HCT116 (cell line): ENCODE data around the gene RBM23. TPM values are rescaled to one million over a fixed set of nuclear protein-coding genes. Genes with fewer than 3 reads are reported as not detected.

Experiments
- ATAC-seq: fragments of 200-7000 bp; cut with Tn5 transposase; 2 replicates; pipeline ENCODE4 v1.9.1; 2020; ENCODE audit warnings: mild to moderate bottlenecking, moderate library complexity
- BruUV-seq: library from RNA; stranded (reverse); fragments of 400-500 nt; replicated peaks from 2 replicates; lab custom pipeline; 2021; lab: Mats Ljungman, UMichigan
- CTCF ChIA-PET: fragments of 300-600 bp; sonication (Branson Sonifier 250); formaldehyde crosslinking; loops from one replicate; lab custom pipeline; 2021; ENCODE audit warnings: antibody characterized with exemption; lab: Charles Lee
- POLR2A ChIA-PET: fragments of 300-600, 350-600 bp; sonication (Branson Sonifier 250); formaldehyde crosslinking; loops from one replicate; lab custom pipeline; 2021; ENCODE audit warnings: antibody characterized with exemption; lab: Charles Lee
- RAD21 ChIA-PET, 2 experiments: fragments of 300-600 bp; sonication (Branson Sonifier 250); formaldehyde crosslinking; loops; one replicate each; lab custom pipeline; 2023; ENCODE audit warnings: low total read pairs in 2 of 2; ENCODE audit not compliant: uncharacterized antibody in 2 of 2, unreplicated experiment in 2 of 2, low non-redundant PET in 1 of 2; lab: Charles Lee
- DNase-seq: peaks from one replicate; pipeline ENCODE4 v3.0.0-alpha.2; 2010; ENCODE audit warnings: low read depth, low spot score
- H2AFZ ChIP-seq: fragments of 200-600 bp; shearing (Covaris generic), sonication (generic); 2 replicates; pipeline ENCODE4 v1.6.1; 2017; ENCODE audit warnings: low read depth, mixed run types, mixed read lengths, antibody characterized with exemption, low read length; ENCODE audit not compliant: poor library complexity, severe bottlenecking
- H3K27ac ChIP-seq: 2 replicates; pipeline ENCODE4 v1.5.1; 2012; ENCODE audit warnings: low read depth, low read length
- H3K27me3 ChIP-seq: fragments of 200-600 bp; sonication (generic); 2 replicates; pipeline ENCODE4 v1.6.1; 2016; ENCODE audit warnings: mixed run types, low read length, mixed read lengths; ENCODE audit not compliant: insufficient read depth
- H3K36me3 ChIP-seq, 2 experiments: fragments of 200-500 bp in 1 of 2; fragments of 200-600 bp in 1 of 2; sonication (Bioruptor generic) in 1 of 2; sonication (generic) in 1 of 2; 2 replicates each; pipeline versions ENCODE4 v1.5.1 to v1.6.1; 2014 to 2016; ENCODE audit warnings: low read length in 2 of 2, inconsistent platforms in 1 of 2, mixed read lengths in 1 of 2, mixed run types in 1 of 2; ENCODE audit not compliant: insufficient read depth in 2 of 2, control insufficient read depth in 1 of 2
- H3K4me1 ChIP-seq, 2 experiments: fragments of 200-600 bp in 1 of 2; sonication (generic) in 1 of 2; 2 replicates each; pipeline versions ENCODE4 v1.5.1 to v1.6.1; 2012 to 2017; ENCODE audit warnings: low read length in 2 of 2, inconsistent platforms in 1 of 2, mild to moderate bottlenecking in 1 of 2, mixed read lengths in 1 of 2, mixed run types in 1 of 2, moderate library complexity in 1 of 2; ENCODE audit not compliant: insufficient read depth in 2 of 2, control insufficient read depth in 1 of 2
- H3K4me2 ChIP-seq: fragments of 200-600 bp; sonication (generic); 2 replicates; pipeline ENCODE4 v1.6.1; 2017; ENCODE audit warnings: mixed run types, low read length, mixed read lengths
- H3K4me3 ChIP-seq, 2 experiments: fragments of 200-600 bp in 1 of 2; sonication (generic) in 1 of 2; replicated peaks in 1 of 2; 2 replicates each; pipeline ENCODE4 v1.5.1; 2011 to 2016; ENCODE audit warnings: low read length in 2 of 2, control low read depth in 1 of 2, low read depth in 1 of 2, mild to moderate bottlenecking in 1 of 2, mixed read lengths in 1 of 2, mixed run types in 1 of 2
- H3K79me2 ChIP-seq: fragments of 200-600 bp; sonication (generic); 2 replicates; pipeline ENCODE4 v1.6.1; 2017; ENCODE audit warnings: mild to moderate bottlenecking, mixed run types, low read length, moderate library complexity, mixed read lengths; ENCODE audit not compliant: insufficient read depth
- H3K9ac ChIP-seq: fragments of 200-600 bp; sonication (generic); 2 replicates; pipeline ENCODE4 v1.6.1; 2016; ENCODE audit warnings: low read length, mixed read lengths
- H3K9me2 ChIP-seq: fragments of 200-600 bp; sonication (generic), shearing (Covaris generic); 2 replicates; pipeline ENCODE4 v1.6.1; 2017; ENCODE audit warnings: mixed run types, mild to moderate bottlenecking, moderate library complexity; ENCODE audit not compliant: insufficient read depth
- H3K9me3 ChIP-seq, 2 experiments: fragments of 200-500 bp in 1 of 2; fragments of 200-600 bp in 1 of 2; sonication (Bioruptor generic) in 1 of 2; sonication (generic) in 1 of 2; 2 replicates each; pipeline ENCODE4 v1.6.1; 2014 to 2017; ENCODE audit warnings: low read length in 2 of 2, mixed read lengths in 2 of 2, inconsistent platforms in 1 of 2, low read depth in 1 of 2, mild to moderate bottlenecking in 1 of 2, mixed run types in 1 of 2, moderate library complexity in 1 of 2; ENCODE audit not compliant: control insufficient read depth in 1 of 2, insufficient read depth in 1 of 2
- H4K20me1 ChIP-seq: fragments of 200-600 bp; sonication (generic), shearing (Covaris generic); 2 replicates; pipeline ENCODE4 v1.6.1; 2017; ENCODE audit warnings: mixed run types, mild to moderate bottlenecking, moderate library complexity; ENCODE audit not compliant: insufficient read depth
- CEBPB ChIP-seq: IDR thresholded peaks from 2 replicates; pipeline ENCODE4 v1.6.1; 2012; ENCODE audit warnings: low read depth
- EGR1 ChIP-seq: IDR thresholded peaks from 2 replicates; pipeline ENCODE4 v1.6.1; 2012; ENCODE audit warnings: low read depth
- ELF1 ChIP-seq: IDR thresholded peaks from 2 replicates; pipeline ENCODE4 v1.6.1; 2012; ENCODE audit warnings: low read depth, borderline replicate concordance
- EZH2 ChIP-seq: fragments of 200-600 bp; sonication (generic); IDR thresholded peaks from 2 replicates; pipeline ENCODE4 v1.6.1; 2017; ENCODE audit warnings: antibody characterized with exemption, mixed run types
- EZH2phosphoT487 ChIP-seq: fragments of 200-600 bp; IDR thresholded peaks from 2 replicates; pipeline ENCODE4 v1.6.1; 2018; ENCODE audit warnings: antibody characterized with exemption, borderline replicate concordance
- FOSL1 ChIP-seq: IDR thresholded peaks from 2 replicates; pipeline ENCODE4 v1.6.1; 2012; ENCODE audit warnings: low read depth
- JUND ChIP-seq: IDR thresholded peaks from 2 replicates; pipeline ENCODE4 v1.6.1; 2012
- POLR2A ChIP-seq: IDR thresholded peaks from 2 replicates; pipeline ENCODE4 v1.7.0; 2011; ENCODE audit warnings: borderline replicate concordance; ENCODE audit not compliant: insufficient read depth, insufficient read length; ENCODE audit errors: extremely low read depth
- POLR2AphosphoS5 ChIP-seq: IDR thresholded peaks from 2 replicates; pipeline ENCODE4 v1.6.1; 2011; ENCODE audit warnings: mild to moderate bottlenecking, low read depth, low read length, moderate library complexity
- SIN3A ChIP-seq: IDR thresholded peaks from 2 replicates; pipeline ENCODE4 v1.6.1; 2012; ENCODE audit warnings: low read depth
- SP1 ChIP-seq: IDR thresholded peaks from 2 replicates; pipeline ENCODE4 v1.6.1; 2012; ENCODE audit warnings: low read depth
- SRF ChIP-seq: IDR thresholded peaks from 2 replicates; pipeline ENCODE4 v1.6.1; 2012; ENCODE audit warnings: low read depth
- TCF7L2 ChIP-seq: IDR thresholded peaks from 2 replicates; pipeline ENCODE4 v1.7.0; 2011; ENCODE audit warnings: borderline replicate concordance, inconsistent platforms; ENCODE audit not compliant: insufficient read depth, insufficient read length; ENCODE audit errors: extremely low read depth
- YY1 ChIP-seq: IDR thresholded peaks from 2 replicates; pipeline ENCODE4 v1.6.1; 2011; ENCODE audit warnings: low read length, low read depth, moderate library complexity, mild to moderate bottlenecking; ENCODE audit not compliant: insufficient replicate concordance; ENCODE audit errors: extremely low read depth
- ZNF274 ChIP-seq: fragments of 200-500 bp; sonication (Bioruptor generic); IDR thresholded peaks from 2 replicates; pipeline ENCODE4 v1.6.1; 2014; ENCODE audit warnings: mild to moderate bottlenecking, low read depth, low read length, inconsistent platforms
- intact Hi-C: fragments of 100-400 bp; cut with micrococcal nuclease; formaldehyde crosslinking; loops from 2 replicates; pipeline ENCODE4 v1.10.0; 2022
- total RNA-seq: library from RNA; stranded (reverse); gene quantifications from one replicate; pipeline ENCODE4 v1.2.1, GENCODE V29; 2021; ENCODE audit not compliant: unreplicated experiment
- TF ChIP-seq, protein P1 (sequence below): IDR thresholded peaks from 2 replicates; pipeline ENCODE4 v1.6.1; 2011; ENCODE audit warnings: mild to moderate bottlenecking, low read length, moderate library complexity; ENCODE audit not compliant: insufficient replicate concordance; ENCODE audit errors: extremely low read depth
- TF ChIP-seq, protein P2 (sequence below): IDR thresholded peaks from 2 replicates; pipeline ENCODE4 v1.6.1; 2012
- TF ChIP-seq, protein P3 (sequence below): IDR thresholded peaks from 2 replicates; pipeline ENCODE4 v1.6.1; 2012

RBM23 gene
- total RNA-seq, 1 experiment from 2014 or later = 67.2 TPM

DNA sequence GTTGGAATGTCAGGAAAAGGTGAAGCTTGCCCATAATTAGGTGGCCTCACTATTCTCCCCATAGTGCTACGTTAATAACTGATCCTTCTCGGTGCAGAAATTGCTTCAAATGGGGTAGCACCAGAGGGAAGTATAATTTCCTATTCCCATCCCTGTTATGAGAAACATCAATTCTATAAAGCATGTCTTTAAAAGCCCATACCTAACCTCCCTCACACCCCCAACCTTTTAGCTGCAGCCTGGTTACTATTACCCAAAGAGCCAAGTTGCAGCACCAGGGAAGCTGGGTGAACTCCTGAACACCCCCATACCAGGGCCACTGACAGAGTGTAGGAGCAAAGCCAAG, 15.2 kb downstream of the RBM23 start:
- no peak for ATAC-seq
- Histone ChIP-seq H3K4me3 (no peak overlapping the region), H3K9ac (no peak overlapping the region), H3K27ac (no peak overlapping the region), H3K27me3 (no peaks in the 10 kb centered on the region), H3K36me3 (peaks cover 54 to 58% of the 10 kb centered on the region in 2 experiments), H3K79me2 (no peaks in the 10 kb centered on the region), H3K4me1 (peaks cover 0 to 7% of the 10 kb centered on the region in 2 experiments; a peak in 2 of 4 replicates), H4K20me1 (no peaks in the 10 kb centered on the region), H3K9me2 (no peaks in the 10 kb centered on the region), H3K9me3 (no peaks in the 10 kb centered on the region), H3K4me2 (no peak overlapping the region)
- BruUV-seq = no TSS peak
- POLR2A ChIA-PET = no interaction called here
- RAD21 ChIA-PET = no interaction called here
- intact Hi-C loops = loop anchor here (5.0 kb wide), 1 partner anchor 246 kb away; no protein-coding TSS in a partner anchor
- CTCF ChIA-PET = no interaction called here
- TF ChIP-seq CEBPB (no peak), JUND (no peak)
- TF ChIP-seq, all 23 proteins: peak for 0
- no peak for DNase-seq
- no peak overlapping the region for H2AFZ ChIP-seq

DNA sequence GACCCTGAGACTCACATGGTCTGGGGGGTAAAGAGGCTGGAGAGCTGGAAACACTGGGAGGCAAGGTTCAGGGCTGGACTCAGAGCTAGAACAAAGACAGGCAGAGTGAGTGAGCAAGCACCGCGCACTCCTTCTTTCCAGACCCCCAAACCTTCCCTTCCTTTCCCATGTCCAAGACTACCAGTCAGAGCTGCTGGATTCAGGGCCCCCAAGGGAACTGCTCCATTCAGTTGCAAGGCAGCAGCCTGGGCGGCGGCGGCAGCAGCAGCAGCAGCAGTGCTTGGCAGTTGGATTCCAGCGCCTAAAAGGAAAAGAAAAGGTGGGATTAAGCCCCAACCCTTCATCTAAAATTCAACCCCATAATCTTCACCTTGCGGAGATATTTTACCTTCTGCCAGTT, 17.1 kb downstream of the RBM23 start:
- ATAC-seq = no peak
- no peak for TF ChIP-seq ELF1
- TF ChIP-seq, protein P1, sequence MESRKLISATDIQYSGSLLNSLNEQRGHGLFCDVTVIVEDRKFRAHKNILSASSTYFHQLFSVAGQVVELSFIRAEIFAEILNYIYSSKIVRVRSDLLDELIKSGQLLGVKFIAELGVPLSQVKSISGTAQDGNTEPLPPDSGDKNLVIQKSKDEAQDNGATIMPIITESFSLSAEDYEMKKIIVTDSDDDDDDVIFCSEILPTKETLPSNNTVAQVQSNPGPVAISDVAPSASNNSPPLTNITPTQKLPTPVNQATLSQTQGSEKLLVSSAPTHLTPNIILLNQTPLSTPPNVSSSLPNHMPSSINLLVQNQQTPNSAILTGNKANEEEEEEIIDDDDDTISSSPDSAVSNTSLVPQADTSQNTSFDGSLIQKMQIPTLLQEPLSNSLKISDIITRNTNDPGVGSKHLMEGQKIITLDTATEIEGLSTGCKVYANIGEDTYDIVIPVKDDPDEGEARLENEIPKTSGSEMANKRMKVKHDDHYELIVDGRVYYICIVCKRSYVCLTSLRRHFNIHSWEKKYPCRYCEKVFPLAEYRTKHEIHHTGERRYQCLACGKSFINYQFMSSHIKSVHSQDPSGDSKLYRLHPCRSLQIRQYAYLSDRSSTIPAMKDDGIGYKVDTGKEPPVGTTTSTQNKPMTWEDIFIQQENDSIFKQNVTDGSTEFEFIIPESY = no peak
- TF ChIP-seq SRF = no peak
- TF ChIP-seq YY1 = no peak
- no peak for TF ChIP-seq POLR2A
- TF ChIP-seq FOSL1 = no peak
- TF ChIP-seq EZH2phosphoT487 = no peak
- TF ChIP-seq POLR2AphosphoS5 = no peak
- no peak for TF ChIP-seq EZH2
- TF ChIP-seq, protein P2, sequence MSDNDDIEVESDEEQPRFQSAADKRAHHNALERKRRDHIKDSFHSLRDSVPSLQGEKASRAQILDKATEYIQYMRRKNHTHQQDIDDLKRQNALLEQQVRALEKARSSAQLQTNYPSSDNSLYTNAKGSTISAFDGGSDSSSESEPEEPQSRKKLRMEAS = no peak
- no peak for TF ChIP-seq ZNF274
- no peak for TF ChIP-seq SP1
- TF ChIP-seq, protein P3, sequence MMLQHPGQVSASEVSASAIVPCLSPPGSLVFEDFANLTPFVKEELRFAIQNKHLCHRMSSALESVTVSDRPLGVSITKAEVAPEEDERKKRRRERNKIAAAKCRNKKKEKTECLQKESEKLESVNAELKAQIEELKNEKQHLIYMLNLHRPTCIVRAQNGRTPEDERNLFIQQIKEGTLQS = no peak
- no peak for TF ChIP-seq TCF7L2
- TF ChIP-seq EGR1 = no peak
- no peak for TF ChIP-seq SIN3A

More for the DNA sequence above, 17.1 kb downstream of the RBM23 start:
- Histone ChIP-seq H3K9me2 (no peaks in the 10 kb centered on the region), H3K4me3 (no peak overlapping the region), H4K20me1 (no peaks in the 10 kb centered on the region), H3K4me1 (peaks cover 0 to 22% of the 10 kb centered on the region in 2 experiments; a peak in 2 of 4 replicates), H3K27me3 (no peaks in the 10 kb centered on the region), H3K79me2 (no peaks in the 10 kb centered on the region), H3K4me2 (no peak overlapping the region), H3K9ac (no peak overlapping the region), H2AFZ (no peak overlapping the region), H3K9me3 (no peaks in the 10 kb centered on the region), H3K36me3 (peaks cover 40 to 52% of the 10 kb centered on the region in 2 experiments), H3K27ac (no peak overlapping the region; the same call in 1 of the 2 replicates)
- no TSS peak for BruUV-seq
- ChIA-PET POLR2A (interaction anchor here (1.0 to 1.2 kb wide), 2 partner anchors 15 to 17 kb away, joined by 3 to 4 read pairs; partner anchors contain the start of gene RBM23), RAD21 (no interaction called here), CTCF (interaction anchor here (1.0 to 2.1 kb wide), 5 partner anchors 14 to 30 kb away, joined by 3 to 10 read pairs (median 3); partner anchors contain the start of gene LRP10)
- no peak for DNase-seq
- intact Hi-C loops = loop anchor here (2.0 to 5.0 kb wide), 2 partner anchors 79 to 244 kb away; no protein-coding TSS in a partner anchor
